GM10248 (cell line): ENCODE measurements around the gene ADAT3.
A peak's percentile ranks its signal among the peaks of the same experiment; 100 is the strongest.
"Not testable (repeated sequence)": the region's sequence is repeated elsewhere in the genome, so short reads cannot be mapped to it uniquely, and the experiment has no call there.

Source experiments
- CTCF ChIA-PET: fragments of 300-600 bp; sonication (Branson Sonifier 250); formaldehyde crosslinking; extraction: SDS; loops from one replicate; lab custom pipeline; 2021; ENCODE audit warnings: antibody characterized with exemption; lab: Yijun Ruan, JAX
- POLR2A ChIA-PET: fragments of 350-650 bp; sonication (Branson Sonifier 250); formaldehyde crosslinking; extraction: SDS; loops from one replicate; lab custom pipeline; 2020; ENCODE audit warnings: antibody characterized with exemption; lab: Yijun Ruan, JAX
- DNase-seq: peaks from one replicate; pipeline ENCODE4 v3.0.0; 2012; ENCODE audit errors: extremely low spot score
- CTCF ChIP-seq: IDR thresholded peaks from 2 replicates; pipeline ENCODE4 v1.5.1; 2012; ENCODE audit warnings: mild to moderate bottlenecking, low read depth; ENCODE audit errors: extremely low read depth, missing control alignments, control extremely low read depth

Gene ADAT3

GRCh38 chr19:1884719-1885334, 20.4 kb upstream of the ADAT3 start:
- no peak for DNase-seq
- ChIA-PET CTCF (interaction anchor here (1.1 to 2.7 kb wide), 3 partner anchors 9 to 12 kb away, joined by 3 to 9 read pairs (median 5); no protein-coding TSS in a partner anchor), POLR2A (interaction anchor here (0.5 to 1.6 kb wide), 2 partner anchors 20 to 141 kb away, joined by 5 to 8 read pairs; no protein-coding TSS in a partner anchor)
- no peak for TF ChIP-seq CTCF

GRCh38 chr19:1885398-1886119, 19.6 kb upstream of the ADAT3 start, which contains the start of gene ABHD17A:
ABHD17A (minus strand) TSS chr19:1885496; CDS start chr19:1881566, 3,930 bp downstream.
- ChIA-PET CTCF (interaction anchor here (1.1 to 2.7 kb wide), 3 partner anchors 9 to 12 kb away, joined by 3 to 9 read pairs (median 5); no protein-coding TSS in a partner anchor), POLR2A (interaction anchor here (0.5 to 1.6 kb wide), 2 partner anchors 21 to 141 kb away, joined by 5 to 8 read pairs; no protein-coding TSS in a partner anchor)

GRCh38 chr19:1886360-1886759, 18.8 kb upstream of the ADAT3 start:
- CTCF ChIA-PET = interaction anchor here (1.9 kb wide), 1 partner anchor 9 kb away, joined by 5 read pairs; no protein-coding TSS in a partner anchor
- DNase-seq, POLR2A ChIA-PET: not testable (repeated sequence)

More at GRCh38 chr19:1885398-1886119, 19.6 kb upstream of the ADAT3 start, which contains the start of gene ABHD17A:
- peak; percentile 97 for DNase-seq

- no peak for DNase-seq
- no peak for TF ChIP-seq CTCF
- ChIA-PET CTCF (interaction anchor here (1.3 kb wide), 1 partner anchor 50 kb away, joined by 3 read pairs; no protein-coding TSS in a partner anchor), POLR2A (no interaction called here)
These were observed 16.8 kb upstream of the ADAT3 start for GRCh38 chr19:1888385-1888784.

- DNase-seq = no peak
- POLR2A ChIA-PET = no interaction called here
- TF ChIP-seq CTCF = no peak
- CTCF ChIA-PET = interaction anchor here (1.0 to 1.7 kb wide), 3 partner anchors 14 to 341 kb away, joined by 3 to 4 read pairs (median 3); no protein-coding TSS in a partner anchor
These were observed 15.3 kb upstream of the ADAT3 start for GRCh38 chr19:1889907-1890306.

- no peak for TF ChIP-seq CTCF
- ChIA-PET CTCF (no interaction called here), POLR2A (no interaction called here)
- DNase-seq = no peak
These were observed 11.4 kb upstream of the ADAT3 start for GRCh38 chr19:1893791-1894190.

GRCh38 chr19:1896508-1896907, 8.7 kb upstream of the ADAT3 start:
- no peak for DNase-seq
- ChIA-PET POLR2A (interaction anchor here (1.2 kb wide), 1 partner anchor 32 kb away, joined by 6 read pairs; no protein-coding TSS in a partner anchor), CTCF (interaction anchor here (1.4 to 2.4 kb wide), 4 partner anchors 11 to 43 kb away, joined by 3 to 9 read pairs (median 5); partner anchors contain the start of gene ABHD17A)
- TF ChIP-seq CTCF = no peak
